ENCODE measurements around the gene TEX35. TPM values are rescaled to one million over a fixed set of nuclear protein-coding genes. Genes with fewer than 3 reads are reported as not detected.

The TEX35 gene
- polyA plus RNA-seq, 1 donor (not counting 4 experiments of a cell fraction or from before 2014, with no cell fraction given), result 0.18 TPM

DNA sequence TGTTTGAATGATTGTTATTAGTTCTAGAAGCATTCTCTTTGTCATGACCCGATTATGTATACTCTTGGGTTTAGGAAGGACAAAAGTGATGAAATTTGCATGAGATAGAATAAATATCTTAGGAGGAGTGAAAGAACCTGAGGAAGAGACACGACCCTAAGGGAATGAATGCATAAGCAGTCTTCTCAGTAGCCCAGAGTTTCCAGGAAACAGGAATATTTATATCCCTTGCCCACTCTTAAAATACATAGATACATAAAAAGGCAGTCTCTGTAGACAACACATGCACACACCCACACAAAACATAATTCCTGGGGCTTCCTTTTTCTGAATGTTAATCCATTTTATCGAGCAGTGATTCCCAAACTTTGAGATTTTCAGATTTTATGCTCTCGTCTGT, 35.5 kb upstream of the TEX35 start:
- H3K27ac ChIP-seq (ENCODE audit: control insufficient read depth, insufficient read depth, low read length), result no peak overlapping the region
- H2AFZ ChIP-seq (ENCODE audit: control insufficient read depth, low read length), result no peak overlapping the region
- FAIRE-seq (no peak), DNase-seq (ENCODE audit: low read depth, low spot score) (no peak)
- dilution Hi-C loops (cut with MboI; ENCODE audit: extremely low pct_ligation_motif_present, low sequenced_read_pairs), result no loop called here
- no peak overlapping the region for H3K9ac ChIP-seq (ENCODE audit: control insufficient read depth, extremely low read depth, insufficient read depth, low read length)
- H3K9me3 ChIP-seq (ENCODE audit: control insufficient read depth, low read depth, low read length), result no peaks in the 10 kb centered on the region
- H4K20me1 ChIP-seq (ENCODE audit: control insufficient read depth, extremely low read depth, insufficient read depth, low read length), result no peaks in the 10 kb centered on the region
- H3K79me2 ChIP-seq (ENCODE audit: control insufficient read depth, insufficient read depth, low read length), result no peaks in the 10 kb centered on the region
- no peak overlapping the region for H3K4me3 ChIP-seq (ENCODE audit: control insufficient read depth in 2 of 3, extremely low read depth in 1 of 3, insufficient read depth in 2 of 3, low read depth in 1 of 3, low read length in 3 of 3)
- H3K4me2 ChIP-seq (ENCODE audit: control insufficient read depth, extremely low read depth, insufficient read depth, low read depth, low read length), result no peak overlapping the region
- TF ChIP-seq EZH2 (IDR thresholded peaks at IDR 0.05; ENCODE audit: low read length), result no peak
- TF ChIP-seq, protein P1, sequence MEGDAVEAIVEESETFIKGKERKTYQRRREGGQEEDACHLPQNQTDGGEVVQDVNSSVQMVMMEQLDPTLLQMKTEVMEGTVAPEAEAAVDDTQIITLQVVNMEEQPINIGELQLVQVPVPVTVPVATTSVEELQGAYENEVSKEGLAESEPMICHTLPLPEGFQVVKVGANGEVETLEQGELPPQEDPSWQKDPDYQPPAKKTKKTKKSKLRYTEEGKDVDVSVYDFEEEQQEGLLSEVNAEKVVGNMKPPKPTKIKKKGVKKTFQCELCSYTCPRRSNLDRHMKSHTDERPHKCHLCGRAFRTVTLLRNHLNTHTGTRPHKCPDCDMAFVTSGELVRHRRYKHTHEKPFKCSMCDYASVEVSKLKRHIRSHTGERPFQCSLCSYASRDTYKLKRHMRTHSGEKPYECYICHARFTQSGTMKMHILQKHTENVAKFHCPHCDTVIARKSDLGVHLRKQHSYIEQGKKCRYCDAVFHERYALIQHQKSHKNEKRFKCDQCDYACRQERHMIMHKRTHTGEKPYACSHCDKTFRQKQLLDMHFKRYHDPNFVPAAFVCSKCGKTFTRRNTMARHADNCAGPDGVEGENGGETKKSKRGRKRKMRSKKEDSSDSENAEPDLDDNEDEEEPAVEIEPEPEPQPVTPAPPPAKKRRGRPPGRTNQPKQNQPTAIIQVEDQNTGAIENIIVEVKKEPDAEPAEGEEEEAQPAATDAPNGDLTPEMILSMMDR (optimal IDR thresholded peaks at IDR 0.05 in 1 of 3, IDR thresholded peaks at IDR 0.05 in 1 of 3, conservative IDR thresholded peaks at IDR 0.05 in 1 of 3; ENCODE audit: extremely low read depth in 1 of 3, insufficient read depth in 2 of 3, low read length in 3 of 3), result no peak
- no peaks in the 10 kb centered on the region for H3K4me1 ChIP-seq (ENCODE audit: control insufficient read depth, extremely low read depth, insufficient read depth, low read length)
- no peaks in the 10 kb centered on the region for H3K27me3 ChIP-seq (ENCODE audit: control insufficient read depth, extremely low read depth, insufficient read depth, low read length)
- H3K9me1 ChIP-seq (ENCODE audit: control insufficient read depth, extremely low read depth, insufficient read depth, low read length), result no peaks in the 10 kb centered on the region
- peaks cover 5 to 13% of the 10 kb centered on the region in 2 experiments for H3K36me3 ChIP-seq (ENCODE audit: control insufficient read depth in 2 of 2, extremely low read depth in 1 of 2, insufficient read depth in 2 of 2, low read length in 2 of 2)

DNA sequence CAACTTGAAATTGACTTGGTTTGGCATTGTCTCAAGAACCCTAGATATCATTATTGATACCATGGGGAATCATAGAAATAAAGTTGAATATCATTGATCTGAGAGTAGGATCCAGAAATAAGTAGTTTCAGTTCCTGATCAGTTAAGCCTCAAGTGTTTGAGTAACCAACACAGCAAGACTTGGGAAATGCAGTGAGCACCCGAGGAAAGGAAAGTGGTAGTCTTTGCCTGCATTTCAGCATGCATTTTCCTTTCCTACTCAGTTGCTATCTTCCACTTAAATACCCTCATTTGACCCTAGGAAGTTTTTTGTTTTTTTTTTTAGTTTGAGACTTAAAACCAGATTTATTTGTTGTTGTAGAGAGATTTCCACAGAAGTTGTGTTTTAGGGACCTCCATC, 35.1 kb upstream of the TEX35 start:
- H3K4me1 ChIP-seq (ENCODE audit: control insufficient read depth, extremely low read depth, insufficient read depth, low read length), result no peaks in the 10 kb centered on the region
- H3K36me3 ChIP-seq (ENCODE audit: control insufficient read depth in 2 of 2, extremely low read depth in 1 of 2, insufficient read depth in 2 of 2, low read length in 2 of 2), result peaks cover 5 to 13% of the 10 kb centered on the region in 2 experiments
- H3K9me3 ChIP-seq (ENCODE audit: control insufficient read depth, low read depth, low read length), result no peaks in the 10 kb centered on the region
- H3K79me2 ChIP-seq (ENCODE audit: control insufficient read depth, insufficient read depth, low read length), result no peaks in the 10 kb centered on the region
- H3K9ac ChIP-seq (ENCODE audit: control insufficient read depth, extremely low read depth, insufficient read depth, low read length), result no peak overlapping the region
- H3K9me1 ChIP-seq (ENCODE audit: control insufficient read depth, extremely low read depth, insufficient read depth, low read length), result no peaks in the 10 kb centered on the region
- no peak for DNase-seq (ENCODE audit: low read depth, low spot score)
- no peak overlapping the region for H3K4me2 ChIP-seq (ENCODE audit: control insufficient read depth, extremely low read depth, insufficient read depth, low read depth, low read length)
- dilution Hi-C loops (cut with MboI; ENCODE audit: extremely low pct_ligation_motif_present, low sequenced_read_pairs), result no loop called here
- H3K4me3 ChIP-seq (ENCODE audit: control insufficient read depth in 2 of 3, extremely low read depth in 1 of 3, insufficient read depth in 2 of 3, low read depth in 1 of 3, low read length in 3 of 3), result no peak overlapping the region
- H4K20me1 ChIP-seq (ENCODE audit: control insufficient read depth, extremely low read depth, insufficient read depth, low read length), result no peaks in the 10 kb centered on the region
- H3K27me3 ChIP-seq (ENCODE audit: control insufficient read depth, extremely low read depth, insufficient read depth, low read length), result no peaks in the 10 kb centered on the region
- TF ChIP-seq, protein P1 (optimal IDR thresholded peaks at IDR 0.05 in 1 of 3, IDR thresholded peaks at IDR 0.05 in 1 of 3, conservative IDR thresholded peaks at IDR 0.05 in 1 of 3; ENCODE audit: extremely low read depth in 1 of 3, insufficient read depth in 2 of 3, low read length in 3 of 3), result no peak
- TF ChIP-seq EZH2 (IDR thresholded peaks at IDR 0.05; ENCODE audit: low read length), result no peak
- no peak for FAIRE-seq
- H2AFZ ChIP-seq (ENCODE audit: control insufficient read depth, low read length), result no peak overlapping the region
- no peak overlapping the region for H3K27ac ChIP-seq (ENCODE audit: control insufficient read depth, insufficient read depth, low read length)
